ENCODE results near the gene DUSP22.

Gene DUSP22

GRCh38 chr6:360349-360748, 68.1 kb downstream of the DUSP22 start:
- TF ChIP-seq POLR2AphosphoS5 (IDR thresholded peaks at IDR 0.05; ENCODE audit: low read depth, low read length) (no peak), FOXP2 (optimal IDR thresholded peaks at IDR 0.05; ENCODE audit: borderline replicate concordance, extremely low read depth, extremely low read length, insufficient read depth) (no peak), TAF1 (IDR thresholded peaks at IDR 0.05; ENCODE audit: borderline replicate concordance, insufficient read depth, low read length) (no peak), SIN3A (IDR thresholded peaks at IDR 0.05; ENCODE audit: borderline replicate concordance, insufficient read depth, low read length) (no peak), REST (IDR thresholded peaks at IDR 0.05; ENCODE audit: insufficient read depth in 1 of 2, low read depth in 2 of 2, low read length in 2 of 2) (no peak)

GRCh38 chr6:360764-361373, 68.6 kb downstream of the DUSP22 start:
- no peak for TF ChIP-seq FOXP2 (optimal IDR thresholded peaks at IDR 0.05; ENCODE audit: borderline replicate concordance, extremely low read depth, extremely low read length, insufficient read depth)
- TF ChIP-seq SIN3A (IDR thresholded peaks at IDR 0.05; ENCODE audit: borderline replicate concordance, insufficient read depth, low read length), result no peak
- no peak for TF ChIP-seq POLR2AphosphoS5 (IDR thresholded peaks at IDR 0.05; ENCODE audit: low read depth, low read length)
- TF ChIP-seq TAF1 (IDR thresholded peaks at IDR 0.05; ENCODE audit: borderline replicate concordance, insufficient read depth, low read length), result no peak
- TF ChIP-seq REST (IDR thresholded peaks at IDR 0.05; ENCODE audit: insufficient read depth in 1 of 2, low read depth in 2 of 2, low read length in 2 of 2), result no peak

- TF ChIP-seq TAF1 (IDR thresholded peaks at IDR 0.05; ENCODE audit: borderline replicate concordance, insufficient read depth, low read length), result no peak
- no peak for TF ChIP-seq POLR2AphosphoS5 (IDR thresholded peaks at IDR 0.05; ENCODE audit: low read depth, low read length)
- no peak for TF ChIP-seq FOXP2 (optimal IDR thresholded peaks at IDR 0.05; ENCODE audit: borderline replicate concordance, extremely low read depth, extremely low read length, insufficient read depth)
- TF ChIP-seq REST (IDR thresholded peaks at IDR 0.05; ENCODE audit: insufficient read depth in 1 of 2, low read depth in 2 of 2, low read length in 2 of 2), result no peak
Observed at GRCh38 chr6:361411-362132, 69.3 kb downstream of the DUSP22 start.

- TF ChIP-seq REST (IDR thresholded peaks at IDR 0.05; ENCODE audit: insufficient read depth in 1 of 2, low read depth in 2 of 2, low read length in 2 of 2) (no peak), TAF1 (IDR thresholded peaks at IDR 0.05; ENCODE audit: borderline replicate concordance, insufficient read depth, low read length) (no peak), FOXP2 (optimal IDR thresholded peaks at IDR 0.05; ENCODE audit: borderline replicate concordance, extremely low read depth, extremely low read length, insufficient read depth) (no peak), POLR2AphosphoS5 (IDR thresholded peaks at IDR 0.05; ENCODE audit: low read depth, low read length) (no peak), SIN3A (IDR thresholded peaks at IDR 0.05; ENCODE audit: borderline replicate concordance, insufficient read depth, low read length) (no peak)
Observed at GRCh38 chr6:362231-362923, 70.1 kb downstream of the DUSP22 start.

Data from PFSK-1 (cell line).